Spleen (tissue), 7 donors: ENCODE results near the gene IRF2.

Experiments
- CTCF ChIP-seq, 11 experiments: fragments of 200-600 bp in 7 of 11; fragments of 450-650 bp in 4 of 11; sonication (generic) in 4 of 11; IDR thresholded peaks in 8 of 11; conservative IDR thresholded peaks in 3 of 11; 1 replicate in 7 of 11; 2 replicates in 4 of 11; pipeline versions ENCODE4 v1.4.0 to v1.8.0; 2016 to 2021; ENCODE audit warnings: antibody characterized with exemption in 11 of 11, inconsistent platforms in 4 of 11, mild to moderate bottlenecking in 1 of 11
- POLR2A ChIP-seq, 3 donors: fragments of 450-650 bp; IDR thresholded peaks; one replicate each; pipeline ENCODE4 v1.5.1; 2017; ENCODE audit warnings: antibody characterized with exemption in 3 of 3, mild to moderate bottlenecking in 1 of 3
- POLR2AphosphoS5 ChIP-seq, 3 donors: sonication (generic); formaldehyde crosslinking; IDR thresholded peaks; one replicate each; pipeline ENCODE4 v1.5.1; 2017; ENCODE audit warnings: antibody characterized with exemption in 3 of 3
- donor health status: DM: no; HTN: no; CAD: no; lungs with moderate emphysema.
- donor health status: DM: no; HTN: no; CAD: no.
- donor health status: DM: no; HTN: no; CAD: no.

GRCh38 chr4:184477201-184477999 is 3.0 kb upstream of the IRF2 start:
- TF ChIP-seq POLR2A (IDR thresholded peaks at IDR 0.05) (no peak), CTCF (IDR thresholded peaks at IDR 0.05 in 8 of 11, conservative IDR thresholded peaks at IDR 0.05 in 3 of 11) (no peak), POLR2AphosphoS5 (IDR thresholded peaks at IDR 0.05) (no peak)
